Measurements from ENCODE around the gene USP22. TPM values are rescaled to one million over a fixed set of nuclear protein-coding genes. Genes with fewer than 3 reads are reported as not detected.

USP22 gene
- polyA plus RNA-seq, 1 experiment = 288 TPM

Small RNAs within 50 kb of the gene (small RNA-seq; reads per million reads assigned to genes)
- gene AC087393.1 (ENCODE audit: insufficient read length, low read depth) = not detected

Other genes starting within 250 kb of the USP22 start
- 12.5 and 14.9 TPM in 2 replicates for gene DHRS7B, start 84.0 kb upstream of the USP22 start, polyA plus RNA-seq (2011; rRNA removed)
- gene TMEM11, start 171.2 kb upstream of the USP22 start, polyA plus RNA-seq (2011; rRNA removed) = 27.5 and 33.9 TPM in 2 replicates
- 4.0 and 5.2 TPM in 2 replicates for gene NATD1, start 210.4 kb upstream of the USP22 start, polyA plus RNA-seq (2011; rRNA removed)
- gene MAP2K3, start 241.7 kb upstream of the USP22 start, polyA plus RNA-seq (2011; rRNA removed) = 13.7 and 24.0 TPM in 2 replicates